Hepatocyte (in vitro differentiated cells): ENCODE data around the gene KIAA0753. TPM values are rescaled to one million over a fixed set of nuclear protein-coding genes. Genes with fewer than 3 reads are reported as not detected.

ENCODE experiments used
- DNase-seq: peaks from one replicate; pipeline ENCODE4 v3.0.0-alpha.2; 2016; ENCODE audit warnings: low spot score
- H2AFZ ChIP-seq: fragments of 200-600 bp; sonication (generic); 2 replicates; pipeline ENCODE4 v1.6.0; 2016; ENCODE audit warnings: antibody characterized with exemption, mild to moderate bottlenecking
- H3K27ac ChIP-seq: fragments of 200-600 bp; sonication (generic); 2 replicates; pipeline ENCODE4 v1.5.1; 2016; ENCODE audit warnings: mild to moderate bottlenecking
- H3K27me3 ChIP-seq: fragments of 200-600 bp; sonication (generic); 2 replicates; pipeline ENCODE4 v1.6.1; 2016
- H3K36me3 ChIP-seq: fragments of 200-600 bp; sonication (generic); replicated peaks from 2 replicates; pipeline ENCODE4 v1.5.1; 2016; ENCODE audit warnings: low read depth; ENCODE audit not compliant: insufficient read depth
- H3K4me1 ChIP-seq: fragments of 200-600 bp; sonication (generic); 2 replicates; pipeline ENCODE4 v1.5.1; 2016; ENCODE audit warnings: mild to moderate bottlenecking, moderate library complexity; ENCODE audit not compliant: insufficient read depth
- H3K4me2 ChIP-seq: fragments of 200-600 bp; sonication (generic); 2 replicates; pipeline ENCODE4 v1.6.0; 2016
- H3K4me3 ChIP-seq: fragments of 200-600 bp; sonication (generic); 2 replicates; pipeline ENCODE4 v1.5.1; 2016; ENCODE audit warnings: mild to moderate bottlenecking
- H3K79me2 ChIP-seq: fragments of 200-600 bp; sonication (generic); 2 replicates; pipeline ENCODE4 v1.6.0; 2017; ENCODE audit warnings: mild to moderate bottlenecking
- H3K9me2 ChIP-seq: fragments of 200-600 bp; sonication (generic); replicated peaks from 2 replicates; pipeline ENCODE4 v1.6.0; 2017; ENCODE audit warnings: mild to moderate bottlenecking; ENCODE audit not compliant: insufficient read depth
- H3K9me3 ChIP-seq: fragments of 200-600 bp; sonication (generic); 2 replicates; pipeline ENCODE4 v1.5.1; 2016; ENCODE audit warnings: low read depth, mild to moderate bottlenecking
- H4K20me1 ChIP-seq: fragments of 200-600 bp; sonication (generic); 2 replicates; pipeline ENCODE4 v1.6.0; 2016; ENCODE audit warnings: mild to moderate bottlenecking; ENCODE audit not compliant: insufficient read depth, poor library complexity, severe bottlenecking
- EZH2 ChIP-seq: fragments of 200-600 bp; sonication (generic); IDR thresholded peaks from 2 replicates; pipeline ENCODE4 v1.6.1; 2016; ENCODE audit warnings: antibody characterized with exemption, mild to moderate bottlenecking, borderline replicate concordance
- EZH2phosphoT487 ChIP-seq: fragments of 200-600 bp; sonication (generic); IDR thresholded peaks from one replicate; pipeline ENCODE4 v1.6.1; 2018; ENCODE audit warnings: antibody characterized with exemption, mild to moderate bottlenecking, low read depth, moderate library complexity; ENCODE audit not compliant: unreplicated experiment, severe bottlenecking
- WGBS: methylation state at CpG from one replicate; pipeline ENCODE4 v1.1.6; 2016; ENCODE audit warnings: low lambda C conversion rate; ENCODE audit errors: missing lambda C conversion rate; 5-methylcytosine and 5-hydroxymethylcytosine counted together
- polyA plus RNA-seq: library from polyadenylated mRNA; unstranded; fragments of >200 nt; fragmentation: Nextera tagmentation; extraction: Ambion mirVana; gene quantifications from 2 replicates; pipeline ENCODE4 v1.2.1, GENCODE V29; 2016
- total RNA-seq: library from RNA; depleted of rRNA; stranded (reverse); fragments of >200 nt; gene quantifications from 2 replicates; pipeline ENCODE4 v1.2.3, GENCODE V29; 2014
- TF ChIP-seq, protein P1 (sequence below): fragments of 200-600 bp; sonication (generic); IDR thresholded peaks from 2 replicates; pipeline ENCODE4 v1.5.1; 2016; ENCODE audit warnings: antibody characterized with exemption, mild to moderate bottlenecking; ENCODE audit not compliant: poor library complexity

Gene KIAA0753
- total and polyA plus RNA-seq, 2 experiments from 2014 or later = 6.0 to 12.0 TPM

DNA sequence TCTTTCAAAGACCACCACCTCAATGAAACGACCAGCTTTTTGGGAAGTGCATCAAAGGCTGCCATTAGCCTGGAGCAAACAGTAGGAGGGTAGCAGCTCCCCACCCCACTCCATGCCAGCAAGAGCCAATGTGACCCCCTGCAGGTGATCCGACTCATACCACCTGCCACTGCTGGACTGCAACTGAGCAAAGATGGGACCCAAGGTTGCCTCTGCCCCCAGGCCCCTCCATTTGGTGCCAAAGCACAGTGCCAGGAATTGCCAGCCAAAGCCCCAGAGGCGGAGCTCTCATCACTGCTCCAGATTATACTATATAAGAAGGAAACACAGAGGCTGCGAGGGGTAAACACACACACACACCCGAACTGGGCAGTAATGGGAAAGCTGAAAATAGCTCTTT, 92.5 kb downstream of the KIAA0753 start:
- H3K9me3 ChIP-seq = no peaks in the 10 kb centered on the region
- WGBS = 88% methylated on average over 5 of the region's 5 CpGs
- no peaks in the 10 kb centered on the region for H4K20me1 ChIP-seq
- peaks cover 24% of the 10 kb centered on the region for H3K4me1 ChIP-seq
- DNase-seq = no peak
- H3K79me2 ChIP-seq = no peaks in the 10 kb centered on the region
- no peaks in the 10 kb centered on the region for H3K36me3 ChIP-seq
- H3K4me2 ChIP-seq = no peak overlapping the region
- TF ChIP-seq EZH2phosphoT487 = no peak
- TF ChIP-seq, protein P1, sequence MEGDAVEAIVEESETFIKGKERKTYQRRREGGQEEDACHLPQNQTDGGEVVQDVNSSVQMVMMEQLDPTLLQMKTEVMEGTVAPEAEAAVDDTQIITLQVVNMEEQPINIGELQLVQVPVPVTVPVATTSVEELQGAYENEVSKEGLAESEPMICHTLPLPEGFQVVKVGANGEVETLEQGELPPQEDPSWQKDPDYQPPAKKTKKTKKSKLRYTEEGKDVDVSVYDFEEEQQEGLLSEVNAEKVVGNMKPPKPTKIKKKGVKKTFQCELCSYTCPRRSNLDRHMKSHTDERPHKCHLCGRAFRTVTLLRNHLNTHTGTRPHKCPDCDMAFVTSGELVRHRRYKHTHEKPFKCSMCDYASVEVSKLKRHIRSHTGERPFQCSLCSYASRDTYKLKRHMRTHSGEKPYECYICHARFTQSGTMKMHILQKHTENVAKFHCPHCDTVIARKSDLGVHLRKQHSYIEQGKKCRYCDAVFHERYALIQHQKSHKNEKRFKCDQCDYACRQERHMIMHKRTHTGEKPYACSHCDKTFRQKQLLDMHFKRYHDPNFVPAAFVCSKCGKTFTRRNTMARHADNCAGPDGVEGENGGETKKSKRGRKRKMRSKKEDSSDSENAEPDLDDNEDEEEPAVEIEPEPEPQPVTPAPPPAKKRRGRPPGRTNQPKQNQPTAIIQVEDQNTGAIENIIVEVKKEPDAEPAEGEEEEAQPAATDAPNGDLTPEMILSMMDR = no peak
- TF ChIP-seq EZH2 = no peak
- H2AFZ ChIP-seq = no peak overlapping the region
- no peaks in the 10 kb centered on the region for H3K9me2 ChIP-seq
- H3K27ac ChIP-seq = no peak overlapping the region
- no peaks in the 10 kb centered on the region for H3K27me3 ChIP-seq
- H3K4me3 ChIP-seq = no peak overlapping the region

DNA sequence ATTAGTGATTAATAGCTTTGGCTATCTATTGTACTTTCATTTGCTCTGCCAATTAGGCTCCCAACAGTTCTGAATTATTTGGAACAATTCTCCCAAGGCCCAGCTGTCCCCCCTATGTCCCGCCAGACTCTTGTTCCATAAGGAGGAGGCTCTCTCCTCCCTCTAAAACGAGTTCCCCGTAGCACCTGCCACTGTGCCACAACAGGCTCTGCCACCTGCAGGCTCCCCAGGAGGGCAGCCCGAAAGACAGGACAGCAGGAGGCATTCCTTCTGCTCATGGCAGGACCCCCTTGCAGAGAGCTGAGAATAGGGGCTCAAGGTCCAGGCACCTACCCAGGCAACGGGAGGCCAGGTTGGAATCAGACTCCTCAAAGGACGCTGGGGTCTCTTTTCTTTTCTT, 93.2 kb downstream of the KIAA0753 start:
- H3K9me3 ChIP-seq = no peaks in the 10 kb centered on the region
- 79% methylated on average over 6 of the region's 6 CpGs for WGBS

DNA sequence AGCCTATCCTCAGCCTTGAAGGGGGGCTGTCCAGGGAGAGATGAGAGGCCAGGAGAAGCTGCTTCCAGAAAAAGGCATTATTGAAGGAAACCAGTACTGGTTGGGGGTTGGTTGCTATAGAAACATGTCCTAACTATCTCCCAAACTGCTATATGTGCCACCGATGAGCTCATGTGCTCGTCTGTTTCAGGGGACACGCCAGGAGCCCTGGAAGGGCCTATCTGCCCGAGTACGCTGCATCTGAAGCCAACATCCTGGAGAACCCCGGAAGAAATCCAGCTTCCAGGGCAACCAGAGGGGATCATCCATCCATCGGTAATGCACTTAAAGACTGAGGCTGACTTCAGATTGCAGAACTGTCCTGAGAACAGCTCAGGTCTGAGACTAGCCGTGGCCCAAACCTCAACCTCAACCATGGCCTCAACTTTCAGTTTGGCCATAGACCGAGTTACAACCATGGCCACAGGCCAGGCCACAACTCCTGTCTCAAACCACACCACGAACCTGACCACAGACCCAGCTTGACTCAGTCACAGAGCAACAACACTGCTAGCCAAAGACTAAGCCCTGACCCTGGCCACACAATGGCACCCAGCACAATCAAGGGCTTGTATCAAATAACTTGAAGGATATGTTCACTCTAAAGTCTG, 94.3 kb downstream of the KIAA0753 start:
- Histone ChIP-seq H3K4me1 (peaks cover 11% of the 10 kb centered on the region), H4K20me1 (no peaks in the 10 kb centered on the region), H3K79me2 (no peaks in the 10 kb centered on the region), H3K27ac (no peak overlapping the region), H3K36me3 (no peaks in the 10 kb centered on the region), H2AFZ (no peak overlapping the region), H3K27me3 (no peaks in the 10 kb centered on the region), H3K4me3 (no peak overlapping the region), H3K4me2 (no peak overlapping the region), H3K9me3 (no peaks in the 10 kb centered on the region), H3K9me2 (no peaks in the 10 kb centered on the region)
- no peak for DNase-seq
- TF ChIP-seq, protein P1 = no peak
- TF ChIP-seq EZH2phosphoT487 (no peak), EZH2 (no peak)
- 92% methylated on average over 10 of the region's 10 CpGs for WGBS

More for the DNA sequence above, 93.2 kb downstream of the KIAA0753 start:
- no peak overlapping the region for H2AFZ ChIP-seq
- no peaks in the 10 kb centered on the region for H3K79me2 ChIP-seq
- H3K36me3 ChIP-seq = no peaks in the 10 kb centered on the region
- H3K27me3 ChIP-seq = no peaks in the 10 kb centered on the region
- no peak overlapping the region for H3K4me2 ChIP-seq
- TF ChIP-seq EZH2phosphoT487 = no peak
- TF ChIP-seq, protein P1 = no peak
- no peak overlapping the region for H3K4me3 ChIP-seq
- no peaks in the 10 kb centered on the region for H3K9me2 ChIP-seq
- no peak overlapping the region for H3K27ac ChIP-seq
- peaks cover 22% of the 10 kb centered on the region for H3K4me1 ChIP-seq
- H4K20me1 ChIP-seq = no peaks in the 10 kb centered on the region
- DNase-seq = no peak
